GM19452 (cell line): ENCODE data around the gene NXNL2.
A peak's percentile ranks its signal among the peaks of the same experiment; 100 is the strongest.

Experiments used
- ATAC-seq: cut with Tn5 transposase; IDR thresholded peaks from one replicate; pipeline ENCODE4 v1.9.1; 2021; ENCODE audit not compliant: unreplicated experiment

NXNL2 gene

DNA sequence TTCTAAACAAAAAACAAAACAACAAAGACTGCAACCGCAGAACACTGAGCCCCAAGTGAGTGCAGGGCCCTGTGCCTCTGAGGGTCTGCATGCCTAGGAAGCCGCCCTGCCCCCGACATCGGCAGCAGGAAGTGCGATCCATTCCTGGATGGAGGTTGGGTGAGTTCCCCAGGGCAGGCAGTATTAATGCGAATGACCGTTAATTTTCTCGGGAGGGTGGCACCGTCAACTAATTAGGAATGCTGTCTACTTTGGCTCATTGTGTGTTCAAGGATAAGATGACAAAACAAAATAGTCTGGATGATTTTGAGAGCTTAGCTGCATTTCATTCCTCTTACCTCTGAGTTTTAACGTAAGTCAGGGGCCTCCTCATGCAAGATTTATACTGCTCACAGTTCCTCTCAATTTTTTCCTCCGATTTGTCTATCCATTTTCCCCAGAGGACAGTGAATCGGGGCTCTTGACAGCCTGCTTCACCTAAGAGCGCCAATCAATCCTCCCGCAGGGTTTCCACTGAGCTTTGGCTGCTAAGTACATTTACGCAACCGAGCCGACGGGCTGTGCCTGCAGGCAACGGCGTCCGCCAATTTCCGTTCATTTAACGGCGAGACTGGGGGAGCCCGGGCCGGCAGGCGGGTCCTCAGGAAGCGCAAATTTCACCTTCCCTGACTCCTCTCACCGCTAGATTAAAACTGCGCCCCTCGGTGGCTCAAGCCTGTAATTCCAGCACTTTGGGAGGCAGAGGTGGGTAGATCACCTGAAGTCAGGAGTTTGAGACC, 2.9 kb upstream of the NXNL2 start:
- no peak for ATAC-seq

DNA sequence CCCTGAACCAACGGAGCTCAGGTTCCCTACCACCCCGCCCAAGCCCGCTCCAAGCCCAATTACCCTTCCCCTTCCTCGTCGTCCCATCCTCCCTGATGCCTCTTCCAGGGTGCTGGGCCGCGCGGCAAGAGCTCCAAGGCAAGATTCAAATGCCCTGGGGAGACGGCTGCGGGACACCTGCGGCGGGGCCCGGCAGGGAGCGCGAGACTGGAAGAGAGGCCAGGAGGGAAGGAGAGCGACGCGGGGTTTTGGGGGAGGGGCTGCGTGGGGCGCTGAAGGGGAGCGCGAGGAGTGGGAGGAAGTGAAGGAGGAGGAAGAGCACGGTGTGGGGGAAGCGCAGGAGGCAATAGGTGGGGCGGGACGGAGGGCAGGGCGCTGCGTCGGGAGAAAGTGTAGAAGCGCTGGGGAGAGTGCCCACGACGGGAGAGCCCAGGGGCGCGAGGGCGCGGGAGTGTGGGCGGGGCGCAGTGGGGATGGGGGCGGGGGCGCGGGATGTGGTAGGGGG, 975 bp upstream of the NXNL2 start:
- no peak for ATAC-seq

DNA sequence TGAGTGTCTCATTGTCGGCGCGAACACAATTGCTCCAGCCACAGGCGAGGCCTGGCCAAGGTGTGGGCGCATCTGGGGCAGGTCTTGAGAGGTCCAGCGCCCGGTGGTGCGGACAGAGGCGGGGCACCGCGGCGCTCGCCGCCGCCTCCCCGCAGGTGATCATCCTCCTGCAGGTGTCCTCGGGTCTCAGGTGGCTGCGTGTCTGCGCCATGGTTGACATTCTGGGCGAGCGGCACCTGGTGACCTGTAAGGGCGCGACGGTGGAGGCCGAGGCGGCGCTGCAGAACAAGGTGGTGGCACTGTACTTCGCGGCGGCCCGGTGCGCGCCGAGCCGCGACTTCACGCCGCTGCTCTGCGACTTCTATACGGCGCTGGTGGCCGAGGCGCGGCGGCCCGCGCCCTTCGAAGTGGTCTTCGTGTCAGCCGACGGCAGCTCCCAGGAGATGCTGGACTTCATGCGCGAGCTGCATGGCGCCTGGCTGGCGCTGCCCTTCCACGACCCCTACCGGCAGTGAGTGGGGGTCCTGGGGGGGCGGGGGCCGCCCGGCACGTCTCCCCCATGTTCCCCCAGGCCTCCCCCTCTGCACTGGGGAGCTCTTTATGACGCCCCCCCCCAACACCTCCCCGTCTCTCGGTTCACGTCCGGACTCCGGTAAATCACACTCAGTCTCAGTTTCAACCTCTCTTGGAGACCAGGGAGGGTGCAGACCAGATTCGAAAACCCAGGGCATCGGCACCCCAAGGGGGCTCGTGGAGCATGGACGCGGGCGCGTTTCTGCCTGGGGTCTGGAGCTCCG, 446 bp downstream of the NXNL2 start:
- no peak for ATAC-seq

DNA sequence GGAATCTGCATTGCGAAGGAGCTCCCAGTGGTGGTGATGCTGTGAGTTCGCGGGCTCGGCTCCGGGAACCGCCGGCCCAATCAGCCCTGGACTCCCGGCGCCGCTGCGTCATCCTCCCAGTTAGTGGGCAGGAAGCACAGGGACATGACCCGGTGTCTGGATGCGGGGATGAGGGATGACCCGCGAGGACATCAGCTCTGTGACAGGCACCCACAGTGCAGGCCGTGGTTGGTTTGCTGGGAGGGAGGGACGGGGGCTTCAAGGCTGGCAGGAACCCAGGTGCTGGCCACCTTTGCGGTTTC, 996 bp downstream of the NXNL2 start:
- ATAC-seq, result no peak

DNA sequence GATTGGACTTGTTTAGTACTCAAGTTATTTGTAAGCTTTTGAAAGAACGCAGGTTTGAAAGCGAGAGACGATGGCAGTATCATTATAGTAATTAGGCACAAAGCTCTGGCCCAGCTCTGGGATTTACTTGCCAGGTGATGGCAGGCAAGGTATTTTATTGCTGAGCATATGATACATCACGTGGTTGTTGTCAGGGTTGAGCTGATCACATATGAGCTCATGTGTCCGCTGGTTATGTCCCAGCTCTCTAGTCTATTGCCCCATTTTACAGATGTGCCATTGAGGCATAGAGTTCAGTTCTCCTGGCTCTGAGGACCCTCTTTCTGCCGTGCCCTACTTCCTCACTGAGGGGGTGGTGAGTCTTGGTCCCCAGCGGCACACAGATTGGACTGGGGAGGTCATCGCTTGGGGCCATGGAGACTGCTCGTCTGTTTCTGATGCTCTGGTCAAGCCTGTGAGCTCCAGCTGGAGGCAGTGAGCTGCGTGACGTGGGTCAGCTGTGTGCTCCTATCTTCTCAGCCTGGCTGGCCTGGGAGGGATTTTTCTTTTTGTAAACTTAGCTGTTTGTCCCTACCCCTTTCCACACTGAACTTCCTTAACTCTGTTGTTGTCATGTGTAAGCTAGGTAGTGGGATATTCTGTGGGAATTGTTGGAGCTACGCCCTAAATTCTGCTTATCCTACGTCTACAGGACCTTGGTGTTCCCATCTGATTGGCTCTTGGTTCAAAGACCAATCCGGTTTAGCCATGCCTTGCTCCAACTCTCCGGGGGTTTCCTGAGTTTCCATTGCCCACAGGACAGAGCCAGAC, 2.2 kb downstream of the NXNL2 start:
- no peak for ATAC-seq

DNA sequence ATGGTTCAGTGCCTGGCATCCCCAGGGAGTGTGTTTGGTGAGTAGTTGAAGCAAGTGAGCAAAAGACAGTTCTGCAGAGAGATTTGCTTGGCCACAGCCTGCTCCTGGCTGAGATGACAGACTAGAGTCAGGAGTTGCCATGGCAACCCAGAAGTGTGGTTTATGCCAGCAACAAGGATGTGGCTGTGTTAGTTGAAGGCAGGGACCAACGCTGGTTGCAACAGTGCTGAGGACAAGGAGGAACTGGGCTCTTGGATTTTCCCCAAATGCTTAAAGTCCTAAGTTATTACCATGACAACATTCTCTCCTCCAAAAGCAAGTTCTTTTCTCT, 2.7 kb downstream of the NXNL2 start:
- ATAC-seq, result no peak

DNA sequence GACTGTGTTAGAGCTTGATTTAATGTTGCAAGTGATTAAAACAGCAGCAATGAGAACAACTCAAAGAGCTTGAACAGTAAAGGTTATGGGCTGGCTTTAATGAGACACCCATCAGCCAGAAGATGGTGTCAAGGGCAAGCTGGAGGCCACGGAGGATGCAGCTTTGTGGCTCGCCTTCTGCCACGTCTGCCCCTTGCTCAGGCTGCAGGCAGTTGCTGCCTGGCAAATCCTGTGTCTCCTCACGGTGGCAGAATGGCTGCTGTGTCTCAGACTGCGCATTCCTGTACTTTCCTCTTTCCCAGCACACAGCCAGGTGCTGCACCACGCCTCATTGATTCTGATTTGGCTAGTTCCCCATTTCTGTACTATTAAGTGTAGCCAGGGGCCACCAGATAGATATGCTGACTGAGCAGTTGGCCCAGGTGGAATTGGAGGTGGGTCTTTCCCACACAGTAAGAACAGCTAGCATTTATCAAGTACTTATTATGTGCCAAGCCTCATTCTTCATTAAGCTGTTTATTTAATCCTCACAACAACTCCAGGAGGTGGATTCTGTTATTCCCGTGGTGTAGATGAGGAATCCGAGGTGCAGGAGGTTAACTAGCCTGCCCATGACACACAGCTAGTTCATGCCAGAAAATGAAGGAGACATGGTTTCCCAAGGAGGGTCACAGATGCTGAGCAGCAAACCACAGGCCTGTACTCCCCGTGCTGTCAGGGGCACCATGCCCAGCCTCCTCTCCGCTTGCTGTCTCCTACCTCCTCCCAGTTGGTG, 3.5 kb downstream of the NXNL2 start:
- ATAC-seq, result no peak

DNA sequence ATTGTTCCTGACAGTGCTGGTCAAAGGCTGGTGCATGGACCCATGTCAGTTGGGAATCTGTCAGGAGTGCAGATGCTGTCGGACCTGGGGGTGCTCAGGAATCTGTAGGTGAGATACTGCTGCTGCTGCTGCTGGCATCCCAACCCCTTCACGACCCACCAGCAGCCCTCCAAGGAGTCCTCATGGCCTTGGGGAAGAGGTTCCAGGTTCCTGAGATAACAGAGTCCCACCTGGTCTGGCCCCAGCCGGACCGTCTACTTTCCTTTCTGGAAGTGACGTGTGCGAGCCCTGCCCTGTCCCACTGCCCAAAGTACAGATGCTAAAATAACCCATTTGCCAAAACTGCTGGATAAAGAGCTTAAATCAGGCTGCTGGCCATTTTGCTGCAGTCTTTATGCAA, 4.3 kb downstream of the NXNL2 start:
- no peak for ATAC-seq

DNA sequence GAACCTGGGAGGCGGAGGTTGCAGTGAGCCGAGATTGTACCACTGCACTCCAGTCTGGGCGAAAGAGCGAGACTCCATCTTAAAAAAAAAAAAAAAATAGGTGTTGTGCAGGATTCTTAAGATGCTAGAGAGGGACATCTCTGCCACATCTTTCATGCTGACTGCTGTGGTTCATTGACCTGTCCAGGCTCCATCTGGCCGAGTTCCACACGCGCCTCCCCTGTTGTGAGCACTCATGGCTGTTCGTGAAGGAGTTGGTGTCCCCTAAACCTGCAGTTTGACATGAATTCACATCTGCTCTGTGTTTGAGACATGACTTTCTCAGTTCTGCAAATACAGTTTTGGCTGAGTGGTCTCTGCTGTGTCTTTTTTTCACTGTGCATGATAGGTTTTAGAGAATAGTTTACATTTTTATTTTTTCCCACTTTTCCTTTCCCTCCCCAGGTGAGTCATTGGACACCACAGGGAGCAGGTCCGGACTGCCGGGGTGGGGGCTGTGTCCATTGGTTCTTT, 5.3 kb downstream of the NXNL2 start:
- ATAC-seq, result no peak

DNA sequence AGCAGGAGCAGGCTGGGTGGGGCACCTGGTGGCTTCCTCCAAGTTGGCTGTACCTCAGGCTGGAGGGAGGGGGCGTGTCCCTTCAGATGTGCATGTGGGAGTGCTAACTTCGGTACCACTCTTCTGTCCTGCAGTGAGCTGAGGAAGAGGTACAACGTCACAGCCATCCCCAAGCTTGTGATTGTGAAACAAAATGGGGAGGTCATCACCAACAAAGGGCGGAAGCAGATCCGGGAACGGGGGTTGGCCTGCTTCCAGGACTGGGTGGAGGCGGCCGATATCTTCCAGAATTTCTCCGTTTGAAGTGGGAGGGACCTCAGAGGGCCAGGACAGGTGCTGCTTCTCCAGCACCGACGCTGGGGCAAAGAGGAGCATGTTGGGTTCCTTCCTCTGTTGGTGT, 9.3 kb downstream of the NXNL2 start:
- no peak for ATAC-seq

DNA sequence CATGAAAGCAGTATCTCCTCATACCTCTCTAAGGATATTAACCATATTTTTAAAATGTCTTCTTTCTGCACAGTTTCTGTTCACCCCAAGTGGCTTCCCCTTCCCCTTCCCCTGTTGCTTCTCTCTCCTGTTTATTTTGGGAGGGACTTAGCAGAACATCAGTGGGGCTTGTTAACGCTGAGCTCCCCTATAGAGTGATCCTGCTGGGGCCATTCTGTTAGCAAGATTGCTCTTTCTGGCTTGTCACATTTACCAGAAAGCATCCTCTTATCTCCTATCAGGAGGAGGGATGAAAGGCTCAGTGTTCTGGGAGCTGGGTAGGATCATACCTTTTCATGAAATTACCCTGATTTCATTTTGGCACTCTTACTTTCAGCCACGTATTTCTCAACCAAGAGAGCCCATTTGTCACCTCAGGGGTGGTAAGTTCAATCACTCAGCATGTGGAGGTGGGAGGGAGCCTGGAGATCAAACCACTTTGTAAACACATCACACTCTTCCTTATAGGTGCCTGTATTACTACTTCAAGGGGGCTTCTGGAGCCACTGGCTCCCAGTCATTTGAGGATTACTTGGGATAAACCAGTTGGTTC, 16.7 kb downstream of the NXNL2 start:
- no peak for ATAC-seq

DNA sequence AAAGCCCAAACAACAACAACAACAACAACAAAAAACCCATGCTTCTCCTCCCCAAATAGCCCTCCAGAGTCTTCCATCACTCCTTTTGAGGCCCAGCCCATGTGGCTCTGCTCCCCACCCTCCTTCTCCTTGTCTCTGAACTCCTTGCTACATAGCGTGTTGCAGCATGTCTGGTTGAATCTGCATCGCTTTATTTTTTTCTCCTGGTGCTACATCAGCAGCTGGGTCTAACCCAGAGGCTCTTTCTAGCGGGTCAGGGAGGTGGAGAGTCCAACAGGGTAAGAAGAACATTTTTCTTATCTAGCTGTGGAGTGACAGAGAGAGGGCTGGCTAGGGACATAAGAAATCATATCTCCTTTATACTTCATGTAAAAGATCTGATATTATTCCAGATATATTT, 18.4 kb downstream of the NXNL2 start:
- ATAC-seq, result no peak

DNA sequence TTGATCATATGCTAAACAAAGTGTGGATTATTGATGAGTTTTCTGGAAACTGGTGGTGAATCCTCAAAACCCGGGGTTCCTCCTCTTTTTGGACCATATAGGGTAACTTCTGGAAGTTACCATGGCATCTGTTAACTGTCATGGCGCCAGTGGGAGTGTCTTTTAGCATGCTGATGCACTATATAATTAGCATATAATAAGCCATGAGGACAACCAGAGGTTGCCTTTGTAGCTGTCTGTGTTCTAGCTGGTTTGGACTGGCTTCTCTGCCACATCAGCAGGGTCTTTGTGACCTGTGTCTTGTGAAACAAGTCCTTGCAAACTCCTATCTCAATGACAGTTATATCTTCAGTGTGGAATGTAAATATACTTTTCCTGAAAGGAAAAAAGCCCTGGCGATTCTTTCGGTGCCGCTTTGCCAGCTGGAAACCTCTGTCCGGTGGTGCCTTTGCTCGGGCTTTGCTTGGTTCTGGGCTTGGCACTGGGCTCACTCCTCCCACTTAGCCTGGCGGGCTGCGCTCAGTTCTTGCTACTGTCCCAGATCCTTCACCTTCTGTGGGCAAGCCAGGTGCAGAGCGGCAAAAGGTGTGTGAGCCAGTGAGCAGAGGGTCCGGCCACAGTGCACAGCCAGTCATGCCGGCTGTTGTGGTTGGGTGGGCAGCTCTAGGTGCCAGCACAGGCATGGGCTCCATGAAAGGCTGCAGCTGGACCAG, 20.4 kb downstream of the NXNL2 start:
- no peak for ATAC-seq

DNA sequence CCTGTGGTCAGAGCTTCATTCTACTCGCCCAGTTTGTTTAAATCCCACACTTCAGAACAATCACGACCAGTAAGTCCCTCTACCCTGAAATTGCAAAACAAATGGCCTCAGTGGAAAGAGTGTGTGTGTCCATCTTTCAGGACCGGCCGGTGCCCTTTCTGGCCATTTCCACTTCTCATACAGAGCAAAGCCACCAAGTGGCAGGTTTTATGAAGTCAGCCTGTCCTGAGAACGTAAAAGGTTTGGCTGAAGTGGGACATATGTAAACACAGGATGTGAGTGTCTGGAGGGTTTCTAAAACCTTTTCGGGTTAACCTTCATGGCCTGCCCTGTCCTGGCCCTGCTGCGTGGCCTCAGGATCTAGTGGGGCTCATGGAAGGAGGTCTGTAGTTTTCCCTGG, 24.7 kb downstream of the NXNL2 start:
- ATAC-seq, result no peak

DNA sequence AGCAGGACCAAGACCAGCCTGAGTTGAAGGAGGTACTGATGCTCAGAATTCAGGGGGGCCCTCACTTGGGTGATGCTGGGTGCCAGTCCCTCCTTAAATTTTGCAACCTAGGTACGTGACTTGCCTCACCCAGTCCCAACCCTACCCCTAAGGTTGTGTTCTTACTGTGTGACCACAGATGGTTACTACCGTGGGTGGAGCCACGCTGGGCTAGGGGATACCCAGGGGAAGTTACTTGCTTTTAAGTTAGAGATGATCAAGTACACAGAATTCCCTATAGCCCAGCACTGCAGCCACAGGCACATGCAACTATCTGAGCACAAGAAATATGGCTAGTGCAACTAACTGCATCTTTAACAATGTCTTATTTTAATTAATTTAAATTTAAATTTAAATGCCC, 32.9 kb downstream of the NXNL2 start:
- peak; percentile 64 for ATAC-seq

DNA sequence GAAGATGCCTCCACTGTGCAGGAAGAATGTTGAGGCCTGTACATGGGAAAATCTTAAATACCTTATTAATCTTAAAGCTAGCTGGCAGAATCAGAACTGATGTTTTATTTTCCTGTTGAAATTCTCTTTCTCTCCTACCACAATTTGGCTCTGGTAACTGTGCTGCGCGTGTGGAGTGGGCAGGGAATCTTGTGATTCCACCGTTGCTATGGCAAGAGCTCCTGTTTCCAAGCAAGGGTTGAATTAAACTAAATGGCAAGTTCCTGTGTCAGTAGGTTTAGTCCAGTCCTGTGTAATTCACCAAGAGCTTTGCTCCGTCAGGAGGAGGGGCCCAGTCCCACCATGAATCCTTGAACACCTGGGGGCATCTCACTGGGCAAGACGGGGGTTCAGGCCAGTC, 36.4 kb downstream of the NXNL2 start:
- ATAC-seq, result no peak

DNA sequence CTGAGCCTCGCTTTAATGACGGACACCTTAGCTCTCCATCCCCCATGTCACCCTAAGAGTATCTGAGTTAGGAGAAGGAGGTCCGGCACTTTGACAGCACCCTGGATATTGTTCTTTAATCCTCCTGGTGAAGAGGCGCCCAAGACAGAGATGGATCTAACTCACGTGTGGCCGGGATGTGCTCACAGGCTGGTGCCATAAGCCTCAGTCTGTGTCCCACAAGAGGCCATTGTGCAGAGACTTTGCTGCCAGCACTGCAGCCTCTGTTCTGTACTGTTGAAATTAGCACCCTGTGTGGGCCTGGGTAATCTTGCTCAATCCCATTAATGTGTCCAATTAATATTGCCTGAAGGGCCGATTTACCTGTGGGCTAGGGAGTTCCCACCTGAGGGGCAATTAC, 37.7 kb downstream of the NXNL2 start:
- no peak for ATAC-seq

DNA sequence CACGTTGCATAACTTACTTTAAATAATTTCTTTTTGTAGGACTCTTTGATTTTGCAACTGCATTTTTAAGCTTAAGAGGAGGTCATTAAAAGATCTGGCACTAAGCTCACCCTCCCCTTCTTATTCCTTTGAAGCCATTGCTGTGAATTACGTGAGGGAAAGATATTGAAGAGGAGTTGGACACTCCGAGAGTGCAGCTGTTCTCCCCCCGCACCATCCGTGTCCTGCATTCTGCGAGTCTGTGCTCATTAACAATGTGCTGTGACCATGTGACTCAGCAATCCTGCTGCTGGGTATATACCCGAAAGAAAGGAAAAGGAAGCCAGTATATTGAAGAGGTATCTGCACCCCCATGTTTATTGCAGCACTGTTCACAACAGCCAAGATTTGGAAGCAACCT, 40.0 kb downstream of the NXNL2 start:
- ATAC-seq, result no peak

DNA sequence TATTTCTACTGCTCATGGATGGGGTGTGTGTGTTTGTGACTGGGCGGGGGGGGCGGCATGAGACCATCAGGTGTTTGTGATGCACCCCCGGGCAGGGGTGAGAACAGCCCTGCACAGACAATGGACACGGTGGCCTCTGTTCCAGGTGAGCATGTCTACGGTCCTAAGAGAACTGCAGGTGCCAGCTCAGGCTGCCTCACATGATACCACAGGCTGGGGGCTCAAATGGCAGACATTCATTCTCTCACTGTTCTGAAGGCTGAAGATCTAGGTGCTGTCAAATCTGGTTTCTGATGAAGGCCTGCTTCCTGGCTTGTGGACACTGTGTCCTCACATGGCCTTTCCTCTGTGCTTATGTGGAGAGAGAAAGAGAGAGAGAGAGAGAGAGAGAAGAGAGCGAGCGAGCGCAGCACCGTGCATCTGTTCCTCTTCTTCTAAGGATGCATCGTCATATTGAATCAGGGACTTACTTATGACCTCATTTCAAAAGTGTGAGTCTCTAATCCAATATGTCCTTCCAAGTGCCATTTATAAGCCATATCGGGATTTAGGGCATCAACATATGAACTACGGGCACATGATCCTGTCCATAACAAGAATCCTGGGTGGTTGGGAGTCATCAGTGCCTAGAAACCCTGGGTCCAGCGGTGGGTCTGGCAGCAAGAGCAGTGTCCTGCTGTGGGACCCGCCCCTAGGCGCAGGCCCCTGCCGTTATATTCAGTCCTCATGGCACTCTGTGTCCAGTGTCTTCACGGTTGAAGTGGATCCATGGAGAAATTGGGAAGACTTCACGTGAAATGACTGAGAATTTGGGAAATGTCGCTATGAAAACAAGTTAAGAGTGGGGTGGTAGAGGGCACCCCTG, 42.5 kb downstream of the NXNL2 start:
- ATAC-seq, result no peak
